Keratinocyte (primary cell): ENCODE results near the gene SLC51B. TPM values are rescaled to one million over a fixed set of nuclear protein-coding genes. Genes with fewer than 3 reads are reported as not detected.

Experiments
- DNase-seq: peaks from one replicate; pipeline ENCODE4 v3.0.0-alpha.2; 2011; ENCODE audit warnings: low read depth, missing footprints, low spot score
- FAIRE-seq: peaks from 2 replicates; lab custom pipeline; 2011; peaks lifted over from hg19 to GRCh38; lab: Jason Lieb, UNC
- H2AFZ ChIP-seq: 2 replicates; pipeline ENCODE4 v1.6.0; 2012; ENCODE audit warnings: low read length, control low read depth, inconsistent platforms; ENCODE audit not compliant: control insufficient read depth
- H3K27ac ChIP-seq: 2 replicates; pipeline ENCODE4 v1.5.1; 2011; ENCODE audit warnings: low read length; ENCODE audit not compliant: control insufficient read depth, insufficient read depth
- H3K27me3 ChIP-seq: 3 replicates; pipeline ENCODE4 v1.6.0; 2011; ENCODE audit warnings: low read length; ENCODE audit not compliant: control insufficient read depth, insufficient read depth; ENCODE audit errors: extremely low read depth
- H3K36me3 ChIP-seq, 2 experiments: 2 replicates in 1 of 2; 3 replicates in 1 of 2; pipeline ENCODE4 v1.5.1; 2011; ENCODE audit warnings: low read length in 2 of 2, mild to moderate bottlenecking in 1 of 2; ENCODE audit not compliant: control insufficient read depth in 2 of 2, insufficient read depth in 2 of 2; ENCODE audit errors: extremely low read depth in 1 of 2
- H3K4me1 ChIP-seq: 3 replicates; pipeline ENCODE4 v1.5.1; 2011; ENCODE audit warnings: low read length; ENCODE audit not compliant: control insufficient read depth, insufficient read depth; ENCODE audit errors: extremely low read depth
- H3K4me2 ChIP-seq: 3 replicates; pipeline ENCODE4 v1.6.0; 2011; ENCODE audit warnings: low read depth, low read length; ENCODE audit not compliant: control insufficient read depth, insufficient read depth; ENCODE audit errors: extremely low read depth
- H3K4me3 ChIP-seq, 3 experiments: fragments of 200-600 bp in 1 of 3; sonication (generic) in 1 of 3; 2 replicates in 2 of 3; 3 replicates in 1 of 3; pipeline ENCODE4 v1.5.1; 2011 to 2016; ENCODE audit warnings: low read length in 3 of 3, mild to moderate bottlenecking in 3 of 3, control low read depth in 2 of 3, inconsistent platforms in 1 of 3, low read depth in 1 of 3, mixed read lengths in 1 of 3, mixed run types in 1 of 3, moderate library complexity in 1 of 3; ENCODE audit not compliant: control insufficient read depth in 2 of 3, insufficient read depth in 2 of 3; ENCODE audit errors: extremely low read depth in 1 of 3
- H3K79me2 ChIP-seq: 2 replicates; pipeline ENCODE4 v1.6.0; 2012; ENCODE audit warnings: low read length; ENCODE audit not compliant: control insufficient read depth, insufficient read depth
- H3K9ac ChIP-seq: 3 replicates; pipeline ENCODE4 v1.6.0; 2011; ENCODE audit warnings: low read length; ENCODE audit not compliant: control insufficient read depth, insufficient read depth; ENCODE audit errors: extremely low read depth
- H3K9me1 ChIP-seq: 3 replicates; pipeline ENCODE4 v1.6.0; 2011; ENCODE audit warnings: low read length; ENCODE audit not compliant: control insufficient read depth, insufficient read depth; ENCODE audit errors: extremely low read depth
- H3K9me3 ChIP-seq: 2 replicates; pipeline ENCODE4 v1.5.1; 2012; ENCODE audit warnings: low read depth, low read length; ENCODE audit not compliant: control insufficient read depth
- H4K20me1 ChIP-seq: 3 replicates; pipeline ENCODE4 v1.6.0; 2011; ENCODE audit warnings: low read length; ENCODE audit not compliant: control insufficient read depth, insufficient read depth; ENCODE audit errors: extremely low read depth
- CTCF ChIP-seq, 3 experiments: IDR thresholded peaks in 1 of 3; conservative IDR thresholded peaks in 1 of 3; optimal IDR thresholded peaks in 1 of 3; 2 replicates in 2 of 3; 3 replicates in 1 of 3; pipeline versions ENCODE3 to v1.5.1; 2011; ENCODE audit warnings: low read length in 3 of 3, mild to moderate bottlenecking in 3 of 3, moderate library complexity in 2 of 3, control low read depth in 1 of 3, inconsistent platforms in 1 of 3; ENCODE audit not compliant: insufficient read depth in 2 of 3; ENCODE audit errors: extremely low read depth in 1 of 3
- EZH2 ChIP-seq: IDR thresholded peaks from one replicate; pipeline ENCODE4 v1.6.1; 2012; ENCODE audit warnings: inconsistent platforms, mild to moderate bottlenecking, low read length, moderate library complexity
- dilution Hi-C: fragments of 300-500 bp; cut with MboI; formaldehyde crosslinking; loops from one replicate; pipeline ENCODE4 v1.7.0; 2020; ENCODE audit warnings: low sequenced_read_pairs; ENCODE audit not compliant: extremely low pct_ligation_motif_present
- polyA plus RNA-seq, 5 experiments: library from polyadenylated mRNA; depleted of rRNA in 3 of 5; stranded (reverse) in 3 of 5; stranded (forward) in 1 of 5; unstranded in 1 of 5; fragments of >200 nt; gene quantifications; 1 replicate in 1 of 5; 2 replicates in 3 of 5; 3 replicates in 1 of 5; pipeline versions ENCODE4 v1.2.1 to v1.2.3, GENCODE V29; 2011 to 2012; ENCODE audit warnings: missing spikeins in 2 of 5, low read depth in 1 of 5, low replicate concordance in 1 of 5

Gene SLC51B
- polyA plus RNA-seq, 1 donor (not counting 4 experiments of a cell fraction or from before 2014, with no cell fraction given), result not detected

DNA sequence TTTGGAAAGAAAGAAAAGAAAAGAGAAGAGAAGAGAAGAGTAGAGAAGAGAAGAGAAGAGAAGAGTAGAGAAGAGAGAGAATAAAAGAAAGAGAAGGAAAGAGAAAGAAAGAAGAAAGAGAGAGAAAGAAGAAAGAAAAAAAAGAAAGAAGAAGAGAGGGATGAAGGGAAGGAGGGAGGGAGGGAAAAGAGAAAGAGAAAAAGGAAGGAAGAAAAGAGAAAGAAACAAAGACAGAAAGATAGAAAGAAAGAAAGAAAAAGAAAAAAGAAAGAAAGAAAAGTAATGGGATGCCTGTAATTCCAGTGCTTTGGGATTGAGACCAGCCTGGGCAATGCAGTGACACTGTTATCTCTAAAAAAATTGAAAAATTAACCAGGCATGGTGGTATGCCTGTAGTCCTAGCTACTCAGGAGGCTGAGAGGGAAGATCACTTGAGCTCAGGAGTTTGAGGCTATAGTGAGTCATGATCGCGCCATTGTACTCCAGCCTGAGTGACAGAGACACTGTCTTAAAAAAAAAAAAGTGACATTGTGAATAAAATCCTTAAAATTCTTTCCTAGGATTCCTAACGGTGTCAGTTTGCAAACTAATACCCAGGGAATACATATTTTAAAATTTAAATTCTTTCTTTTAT, 20.9 kb downstream of the SLC51B start:
- Histone ChIP-seq H3K9ac (no peak overlapping the region), H3K9me3 (no peaks in the 10 kb centered on the region), H4K20me1 (no peaks in the 10 kb centered on the region), H3K79me2 (no peaks in the 10 kb centered on the region), H3K27me3 (peaks cover 35% of the 10 kb centered on the region), H3K27ac (no peak overlapping the region), H3K9me1 (no peaks in the 10 kb centered on the region), H2AFZ (no peak overlapping the region), H3K4me3 (no peak overlapping the region), H3K4me1 (no peaks in the 10 kb centered on the region), H3K4me2 (no peak overlapping the region), H3K36me3 (no peaks in the 10 kb centered on the region)
- no peak for DNase-seq
- dilution Hi-C loops, result no loop called here
- no peak for FAIRE-seq
- TF ChIP-seq CTCF (optimal IDR thresholded peaks at IDR 0.05 in 1 of 3, IDR thresholded peaks at IDR 0.05 in 1 of 3, conservative IDR thresholded peaks at IDR 0.05 in 1 of 3; ENCODE audit: extremely low read depth in 1 of 3, insufficient read depth in 2 of 3, low read length in 3 of 3) (no peak), EZH2 (no peak)

GRCh38 chr15:65066635-65067316, 21.6 kb downstream of the SLC51B start:
- Histone ChIP-seq H3K4me1 (no peaks in the 10 kb centered on the region), H3K9me1 (no peaks in the 10 kb centered on the region), H3K27ac (no peak overlapping the region), H3K27me3 (peaks cover 35% of the 10 kb centered on the region), H3K36me3 (no peaks in the 10 kb centered on the region), H3K79me2 (no peaks in the 10 kb centered on the region), H4K20me1 (no peaks in the 10 kb centered on the region), H3K4me2 (no peak overlapping the region), H2AFZ (no peak overlapping the region), H3K4me3 (no peak overlapping the region), H3K9ac (no peak overlapping the region), H3K9me3 (no peaks in the 10 kb centered on the region)
- DNase-seq (no peak), FAIRE-seq (no peak)
- no peak for TF ChIP-seq EZH2
- TF ChIP-seq CTCF (optimal IDR thresholded peaks at IDR 0.05 in 1 of 3, IDR thresholded peaks at IDR 0.05 in 1 of 3, conservative IDR thresholded peaks at IDR 0.05 in 1 of 3; ENCODE audit: extremely low read depth in 1 of 3, insufficient read depth in 2 of 3, low read length in 3 of 3), result no peak
- dilution Hi-C loops, result no loop called here
